ENCODE data around the gene RC3H1. TPM values are rescaled to one million over a fixed set of nuclear protein-coding genes. Genes with fewer than 3 reads are reported as not detected.

Gene RC3H1
- total and polyA plus RNA-seq, 10 of the 15 experiments (the other 5 are each of a cell fraction or from before 2014, with no cell fraction given), result 1.4 to 33.9 (median 11.8) TPM

GRCh38 chr1:174052621-174053020 is 30.5 kb upstream of the RC3H1 start:
- intact Hi-C loops (cut with micrococcal nuclease; ENCODE audit: unreplicated experiment), result no loop called here
- ATAC-seq, result no peak

GRCh38 chr1:174051956-174052355 is 29.8 kb upstream of the RC3H1 start:
- no TSS peak for BruUV-seq (replicated peaks)
- H3K4me2 ChIP-seq (ENCODE audit: control insufficient read depth, insufficient read depth), result no peak overlapping the region
- CTCF ChIA-PET, result no interaction called here
- WGBS (ENCODE audit: insufficient coverage, insufficient replicate concordance, low lambda C conversion rate, missing lambda C conversion rate), result 54% methylated on average over 6 of the region's 6 CpGs
- DNase-seq (ENCODE audit: low read depth, low spot score), result no peak
- no peaks in the 10 kb centered on the region for H4K20me1 ChIP-seq (ENCODE audit: control insufficient read depth, insufficient read depth)
- no peak overlapping the region for H3K4me3 ChIP-seq
- in situ Hi-C loops (cut with MboI), result no loop called here
- no peak overlapping the region for H2AFZ ChIP-seq (ENCODE audit: control insufficient read depth, low read depth, low read length)
- no peak for ATAC-seq
- no peak overlapping the region for H3K9ac ChIP-seq (ENCODE audit: control insufficient read depth, insufficient read depth, low read length)
- no peaks in the 10 kb centered on the region for H3K79me2 ChIP-seq (ENCODE audit: control insufficient read depth, insufficient read depth, low read length)
- H3K27me3 ChIP-seq (replicated peaks in 1 of 2; ENCODE audit: control insufficient read depth in 2 of 2, insufficient read depth in 2 of 2, low read length in 1 of 2), result no peaks in the 10 kb centered on the region
- H3K36me3 ChIP-seq (ENCODE audit: control insufficient read depth in 2 of 2, insufficient read depth in 2 of 2, low read length in 1 of 2), result no peaks in the 10 kb centered on the region
- POLR2A ChIA-PET, result no interaction called here
- SMC1A ChIA-PET (ENCODE audit: uncharacterized antibody, unreplicated experiment), result interaction anchor here (1.2 kb wide), 1 partner anchor 9 kb away, joined by 4 read pairs; no protein-coding TSS in a partner anchor
- H3K4me1 ChIP-seq (ENCODE audit: control insufficient read depth, insufficient read depth, low read length), result no peaks in the 10 kb centered on the region
- H3K27ac ChIP-seq (ENCODE audit: control insufficient read depth, insufficient read depth), result no peak overlapping the region
- no peak for FAIRE-seq
- H3K9me3 ChIP-seq (replicated peaks; ENCODE audit: control insufficient read depth, insufficient read depth, low read length), result no peaks in the 10 kb centered on the region; the same call in 2 of the 3 replicates
- RAD21 ChIA-PET (ENCODE audit: unreplicated experiment), result no interaction called here
- intact Hi-C loops (cut with micrococcal nuclease; ENCODE audit: unreplicated experiment), result no loop called here
- TF ChIP-seq ZNF592 (IDR thresholded peaks at IDR 0.05) (no peak), SMARCA5 (IDR thresholded peaks at IDR 0.05) (no peak), MAX (IDR thresholded peaks at IDR 0.05; ENCODE audit: low read depth, low read length) (no peak), RAD21 (IDR thresholded peaks at IDR 0.05; ENCODE audit: insufficient read depth, low read depth, low read length) (no peak), TCF12 (IDR thresholded peaks at IDR 0.05; ENCODE audit: low read depth, low read length) (no peak), SREBF1 (IDR thresholded peaks at IDR 0.05; ENCODE audit: low read length) (no peak), CHD2 (IDR thresholded peaks at IDR 0.05; ENCODE audit: borderline replicate concordance, low read depth, low read length) (no peak), ZNF217 (IDR thresholded peaks at IDR 0.05) (no peak), MEF2B (IDR thresholded peaks at IDR 0.05; ENCODE audit: partially characterized antibody, poor library complexity, severe bottlenecking) (no peak), NR2F1 (conservative IDR thresholded peaks at IDR 0.05) (no peak), MYC (IDR thresholded peaks at IDR 0.05; ENCODE audit: insufficient read depth, insufficient read length, insufficient replicate concordance, low read length, severe bottlenecking) (no peak)
- TF ChIP-seq, protein P1, sequence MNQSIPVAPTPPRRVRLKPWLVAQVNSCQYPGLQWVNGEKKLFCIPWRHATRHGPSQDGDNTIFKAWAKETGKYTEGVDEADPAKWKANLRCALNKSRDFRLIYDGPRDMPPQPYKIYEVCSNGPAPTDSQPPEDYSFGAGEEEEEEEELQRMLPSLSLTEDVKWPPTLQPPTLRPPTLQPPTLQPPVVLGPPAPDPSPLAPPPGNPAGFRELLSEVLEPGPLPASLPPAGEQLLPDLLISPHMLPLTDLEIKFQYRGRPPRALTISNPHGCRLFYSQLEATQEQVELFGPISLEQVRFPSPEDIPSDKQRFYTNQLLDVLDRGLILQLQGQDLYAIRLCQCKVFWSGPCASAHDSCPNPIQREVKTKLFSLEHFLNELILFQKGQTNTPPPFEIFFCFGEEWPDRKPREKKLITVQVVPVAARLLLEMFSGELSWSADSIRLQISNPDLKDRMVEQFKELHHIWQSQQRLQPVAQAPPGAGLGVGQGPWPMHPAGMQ (IDR thresholded peaks at IDR 0.05; ENCODE audit: borderline replicate concordance), result no peak

More at GRCh38 chr1:174052621-174053020, 30.5 kb upstream of the RC3H1 start:
- in situ Hi-C loops (cut with MboI), result no loop called here
- Histone ChIP-seq H3K79me2 (ENCODE audit: control insufficient read depth, insufficient read depth, low read length) (no peaks in the 10 kb centered on the region), H2AFZ (ENCODE audit: control insufficient read depth, low read depth, low read length) (no peak overlapping the region), H3K9ac (ENCODE audit: control insufficient read depth, insufficient read depth, low read length) (no peak overlapping the region), H4K20me1 (ENCODE audit: control insufficient read depth, insufficient read depth) (no peaks in the 10 kb centered on the region), H3K27ac (ENCODE audit: control insufficient read depth, insufficient read depth) (no peak overlapping the region), H3K4me2 (ENCODE audit: control insufficient read depth, insufficient read depth) (no peak overlapping the region), H3K9me3 (replicated peaks; ENCODE audit: control insufficient read depth, insufficient read depth, low read length) (no peaks in the 10 kb centered on the region; the same call in 2 of the 3 replicates), H3K36me3 (ENCODE audit: control insufficient read depth in 2 of 2, insufficient read depth in 2 of 2, low read length in 1 of 2) (no peaks in the 10 kb centered on the region), H3K4me1 (ENCODE audit: control insufficient read depth, insufficient read depth, low read length) (no peaks in the 10 kb centered on the region), H3K4me3 (no peak overlapping the region), H3K27me3 (replicated peaks in 1 of 2; ENCODE audit: control insufficient read depth in 2 of 2, insufficient read depth in 2 of 2, low read length in 1 of 2) (no peaks in the 10 kb centered on the region)
- ChIA-PET CTCF (no interaction called here), RAD21 (ENCODE audit: unreplicated experiment) (no interaction called here), POLR2A (no interaction called here), SMC1A (ENCODE audit: uncharacterized antibody, unreplicated experiment) (interaction anchor here (1.2 kb wide), 1 partner anchor 8 kb away, joined by 4 read pairs; no protein-coding TSS in a partner anchor)
- WGBS (ENCODE audit: insufficient coverage, insufficient replicate concordance, low lambda C conversion rate, missing lambda C conversion rate), result 0% methylated on average over 3 of the region's 3 CpGs
- DNase-seq (ENCODE audit: low read depth, low spot score) (no peak), FAIRE-seq (no peak)
- no TSS peak for BruUV-seq (replicated peaks)
- TF ChIP-seq NRF1 (conservative IDR thresholded peaks at IDR 0.05; ENCODE audit: low read depth, low read length), result no peak
